ENCODE measurements around the gene SLC44A1.

DNA sequence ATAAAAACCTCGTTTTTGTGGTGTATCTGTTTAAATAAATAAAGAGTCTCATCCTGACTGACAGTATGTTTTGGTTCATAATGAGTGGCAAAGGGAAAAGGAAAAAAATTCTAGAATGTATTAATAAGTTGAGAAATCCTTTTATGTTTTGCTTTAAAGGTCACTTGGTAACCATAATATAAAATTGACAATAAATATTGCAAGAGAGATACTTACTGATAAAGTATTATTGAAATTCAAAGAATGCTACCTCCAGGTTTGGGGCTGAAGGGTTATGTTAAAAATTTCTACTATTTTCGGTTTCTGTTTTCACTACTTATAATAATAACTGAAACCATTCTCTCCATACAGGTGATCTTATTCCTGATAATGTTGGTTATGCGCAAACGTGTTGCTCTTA, 118.0 kb downstream of the SLC44A1 start:
- TF ChIP-seq, protein P1, sequence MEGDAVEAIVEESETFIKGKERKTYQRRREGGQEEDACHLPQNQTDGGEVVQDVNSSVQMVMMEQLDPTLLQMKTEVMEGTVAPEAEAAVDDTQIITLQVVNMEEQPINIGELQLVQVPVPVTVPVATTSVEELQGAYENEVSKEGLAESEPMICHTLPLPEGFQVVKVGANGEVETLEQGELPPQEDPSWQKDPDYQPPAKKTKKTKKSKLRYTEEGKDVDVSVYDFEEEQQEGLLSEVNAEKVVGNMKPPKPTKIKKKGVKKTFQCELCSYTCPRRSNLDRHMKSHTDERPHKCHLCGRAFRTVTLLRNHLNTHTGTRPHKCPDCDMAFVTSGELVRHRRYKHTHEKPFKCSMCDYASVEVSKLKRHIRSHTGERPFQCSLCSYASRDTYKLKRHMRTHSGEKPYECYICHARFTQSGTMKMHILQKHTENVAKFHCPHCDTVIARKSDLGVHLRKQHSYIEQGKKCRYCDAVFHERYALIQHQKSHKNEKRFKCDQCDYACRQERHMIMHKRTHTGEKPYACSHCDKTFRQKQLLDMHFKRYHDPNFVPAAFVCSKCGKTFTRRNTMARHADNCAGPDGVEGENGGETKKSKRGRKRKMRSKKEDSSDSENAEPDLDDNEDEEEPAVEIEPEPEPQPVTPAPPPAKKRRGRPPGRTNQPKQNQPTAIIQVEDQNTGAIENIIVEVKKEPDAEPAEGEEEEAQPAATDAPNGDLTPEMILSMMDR (IDR thresholded peaks at IDR 0.05; ENCODE audit: insufficient read depth, low read length): no peak
- TF ChIP-seq GABPA (IDR thresholded peaks at IDR 0.05; ENCODE audit: low read depth): no peak
